BLaER1 (cell line): ENCODE data around the gene OXSR1.

ENCODE experiments used
- H3K27ac ChIP-seq: shearing (Covaris generic); formaldehyde crosslinking; 2 replicates; pipeline ENCODE4 v1.8.1; 2022
- H3K27me3 ChIP-seq: shearing (Covaris generic); formaldehyde crosslinking; 2 replicates; pipeline ENCODE4 v1.8.1; 2022
- H3K36me3 ChIP-seq: shearing (Covaris generic); formaldehyde crosslinking; 2 replicates; pipeline ENCODE4 v1.8.1; 2022
- H3K4me1 ChIP-seq: shearing (Covaris generic); formaldehyde crosslinking; 2 replicates; pipeline ENCODE4 v1.8.1; 2022
- H3K4me2 ChIP-seq: shearing (Covaris generic); formaldehyde crosslinking; 2 replicates; pipeline ENCODE4 v1.8.1; 2022
- H3K4me3 ChIP-seq: shearing (Covaris generic); formaldehyde crosslinking; 2 replicates; pipeline ENCODE4 v1.8.1; 2022
- H3K9ac ChIP-seq: shearing (Covaris generic); formaldehyde crosslinking; 2 replicates; pipeline ENCODE4 v1.8.1; 2022
- H3K9me3 ChIP-seq: shearing (Covaris generic); formaldehyde crosslinking; 2 replicates; pipeline ENCODE4 v1.8.1; 2022
- H4K20me1 ChIP-seq: shearing (Covaris generic); formaldehyde crosslinking; 2 replicates; pipeline ENCODE4 v1.8.1; 2022
- Cebpa-rat ChIP-seq: shearing (Covaris generic); IDR thresholded peaks from 2 replicates; pipeline ENCODE4 v1.8.1; 2022

The OXSR1 gene

DNA sequence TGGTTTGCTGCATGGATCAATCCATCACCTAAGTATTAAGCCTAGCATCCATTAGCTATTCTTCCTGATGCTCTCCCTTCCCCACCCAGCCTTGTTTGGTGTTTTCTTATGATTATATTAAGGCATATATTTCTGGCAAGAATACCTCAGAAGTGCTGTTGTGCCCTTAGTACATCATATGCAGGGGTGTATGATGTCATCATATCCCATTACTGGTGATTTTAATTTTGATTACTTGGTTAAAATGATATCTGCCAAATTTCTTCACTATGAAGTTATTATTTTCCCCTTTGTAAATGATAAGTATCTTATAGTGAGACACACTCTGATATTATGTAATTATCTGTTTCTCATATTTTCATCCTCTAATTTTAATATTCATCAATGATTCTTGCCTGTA, 132.2 kb downstream of the OXSR1 start:
- H3K27ac ChIP-seq = no peak overlapping the region
- no peak overlapping the region for H3K4me2 ChIP-seq
- H3K36me3 ChIP-seq = no peaks in the 10 kb centered on the region
- H3K9ac ChIP-seq = no peak overlapping the region
- no peaks in the 10 kb centered on the region for H3K27me3 ChIP-seq
- no peaks in the 10 kb centered on the region for H4K20me1 ChIP-seq
- H3K4me3 ChIP-seq = no peak overlapping the region
- no peaks in the 10 kb centered on the region for H3K4me1 ChIP-seq
- TF ChIP-seq Cebpa-rat = no peak
- no peaks in the 10 kb centered on the region for H3K9me3 ChIP-seq

DNA sequence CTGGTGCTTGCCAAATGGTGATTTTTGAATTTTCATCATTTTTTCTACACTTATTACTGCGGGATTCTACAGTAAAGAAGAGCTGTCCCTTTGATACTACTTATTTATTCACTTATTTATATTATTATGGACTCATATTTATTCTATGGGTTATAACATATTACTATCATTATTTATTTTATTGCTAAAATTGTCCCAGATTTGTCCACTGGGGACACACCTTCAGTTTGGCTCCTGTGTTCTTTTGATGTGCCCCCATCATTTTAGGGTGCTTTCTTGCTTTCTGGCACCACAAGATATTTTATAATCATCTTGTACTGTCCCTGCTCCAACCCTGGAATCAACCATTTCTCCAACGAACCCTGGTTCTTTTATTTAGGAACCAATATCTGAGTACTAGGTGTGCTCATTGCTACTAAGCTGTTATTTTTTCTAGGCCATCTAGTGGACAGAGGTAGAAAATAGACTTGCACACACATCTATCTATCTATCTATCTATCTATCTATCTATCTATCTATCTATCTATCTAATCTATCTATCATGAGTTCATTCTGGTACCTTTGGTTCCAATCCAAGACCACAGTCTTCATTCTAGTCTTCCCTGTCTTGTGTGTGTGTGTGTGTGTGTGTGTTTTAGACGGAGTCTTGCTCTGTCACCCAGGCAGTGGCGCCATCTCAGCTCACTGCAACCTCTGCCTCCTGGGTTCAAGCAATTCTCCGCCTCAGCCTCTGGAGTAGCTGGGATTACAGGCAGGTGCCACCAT, 132.8 kb downstream of the OXSR1 start:
- Histone ChIP-seq H3K4me1 (no peaks in the 10 kb centered on the region), H3K36me3 (no peaks in the 10 kb centered on the region), H3K27me3 (no peaks in the 10 kb centered on the region), H4K20me1 (no peaks in the 10 kb centered on the region), H3K9me3 (no peaks in the 10 kb centered on the region), H3K9ac (no peak overlapping the region), H3K27ac (no peak overlapping the region), H3K4me3 (no peak overlapping the region), H3K4me2 (no peak overlapping the region)
- no peak for TF ChIP-seq Cebpa-rat
